ENCODE results near the gene VIT.
"Not testable (repeated sequence)": the region's sequence is repeated elsewhere in the genome, so short reads cannot be mapped to it uniquely, and the experiment has no call there.

The VIT gene

GRCh38 chr2:36819095-36819711 is 122.7 kb downstream of the VIT start:
- Histone ChIP-seq H3K4me3 (ENCODE audit: low read length) (no peak overlapping the region), H3K27me3 (ENCODE audit: insufficient read depth, low read length) (no peaks in the 10 kb centered on the region), H3K9me3 (ENCODE audit: low read length) (no peaks in the 10 kb centered on the region), H3K36me3 (ENCODE audit: insufficient read depth, low read length) (no peaks in the 10 kb centered on the region), H3K4me1 (ENCODE audit: insufficient read depth, low read length) (peaks cover 2% of the 10 kb centered on the region), H2AFZ (ENCODE audit: low read depth, low read length) (no peak overlapping the region)

GRCh38 chr2:36820942-36821605 is 124.6 kb downstream of the VIT start:
- no peaks in the 10 kb centered on the region for H3K27me3 ChIP-seq (ENCODE audit: insufficient read depth, low read length)
- H3K4me1 ChIP-seq (ENCODE audit: insufficient read depth, low read length): peaks cover 5% of the 10 kb centered on the region
- H3K36me3 ChIP-seq (ENCODE audit: insufficient read depth, low read length): no peaks in the 10 kb centered on the region
- no peaks in the 10 kb centered on the region for H3K9me3 ChIP-seq (ENCODE audit: low read length)
- H3K4me3 ChIP-seq (ENCODE audit: low read length): no peak overlapping the region
- H2AFZ ChIP-seq (ENCODE audit: low read depth, low read length): no peak overlapping the region

GRCh38 chr2:36823862-36824261 is 127.4 kb downstream of the VIT start:
- Histone ChIP-seq H3K9me3 (ENCODE audit: low read length) (no peaks in the 10 kb centered on the region), H3K4me1 (ENCODE audit: insufficient read depth, low read length) (peaks cover 5% of the 10 kb centered on the region), H2AFZ (ENCODE audit: low read depth, low read length) (no peak overlapping the region), H3K27me3 (ENCODE audit: insufficient read depth, low read length) (no peaks in the 10 kb centered on the region), H3K36me3 (ENCODE audit: insufficient read depth, low read length) (no peaks in the 10 kb centered on the region), H3K4me3 (ENCODE audit: low read length) (no peak overlapping the region)

GRCh38 chr2:36824273-36824672 is 127.8 kb downstream of the VIT start:
- no peak overlapping the region for H3K4me3 ChIP-seq (ENCODE audit: low read length)
- no peaks in the 10 kb centered on the region for H3K9me3 ChIP-seq (ENCODE audit: low read length)
- no peak overlapping the region for H2AFZ ChIP-seq (ENCODE audit: low read depth, low read length)
- peaks cover 5% of the 10 kb centered on the region for H3K4me1 ChIP-seq (ENCODE audit: insufficient read depth, low read length)
- H3K27me3 ChIP-seq (ENCODE audit: insufficient read depth, low read length): no peaks in the 10 kb centered on the region
- no peaks in the 10 kb centered on the region for H3K36me3 ChIP-seq (ENCODE audit: insufficient read depth, low read length)

GRCh38 chr2:36824683-36825082 is 128.2 kb downstream of the VIT start:
- H3K36me3 ChIP-seq (ENCODE audit: insufficient read depth, low read length); H3K4me3 ChIP-seq (ENCODE audit: low read length); H3K9me3 ChIP-seq (ENCODE audit: low read length); H3K27me3 ChIP-seq (ENCODE audit: insufficient read depth, low read length); H2AFZ ChIP-seq (ENCODE audit: low read depth, low read length); H3K4me1 ChIP-seq (ENCODE audit: insufficient read depth, low read length): not testable (repeated sequence)

- Histone ChIP-seq H3K9me3 (ENCODE audit: low read length) (no peaks in the 10 kb centered on the region), H3K4me3 (ENCODE audit: low read length) (no peak overlapping the region), H3K27me3 (ENCODE audit: insufficient read depth, low read length) (no peaks in the 10 kb centered on the region), H3K4me1 (ENCODE audit: insufficient read depth, low read length) (peaks cover 3% of the 10 kb centered on the region), H2AFZ (ENCODE audit: low read depth, low read length) (no peak overlapping the region), H3K36me3 (ENCODE audit: insufficient read depth, low read length) (no peaks in the 10 kb centered on the region)
Observed at GRCh38 chr2:36831185-36831584, 134.7 kb downstream of the VIT start.

GRCh38 chr2:36834203-36834602 is 137.7 kb downstream of the VIT start:
- Histone ChIP-seq H3K27me3 (ENCODE audit: insufficient read depth, low read length) (no peaks in the 10 kb centered on the region), H3K36me3 (ENCODE audit: insufficient read depth, low read length) (no peaks in the 10 kb centered on the region), H3K4me1 (ENCODE audit: insufficient read depth, low read length) (peaks cover 3% of the 10 kb centered on the region), H2AFZ (ENCODE audit: low read depth, low read length) (no peak overlapping the region), H3K4me3 (ENCODE audit: low read length) (no peak overlapping the region), H3K9me3 (ENCODE audit: low read length) (no peaks in the 10 kb centered on the region)

- H3K9me3 ChIP-seq (ENCODE audit: low read length): no peaks in the 10 kb centered on the region
Observed at GRCh38 chr2:36834731-36835524, 138.4 kb downstream of the VIT start.

GRCh38 chr2:36839976-36840617 is 143.6 kb downstream of the VIT start:
- Histone ChIP-seq H3K4me1 (ENCODE audit: insufficient read depth, low read length) (peaks cover 2% of the 10 kb centered on the region), H3K27me3 (ENCODE audit: insufficient read depth, low read length) (no peaks in the 10 kb centered on the region), H3K36me3 (ENCODE audit: insufficient read depth, low read length) (no peaks in the 10 kb centered on the region), H3K9me3 (ENCODE audit: low read length) (no peaks in the 10 kb centered on the region), H3K4me3 (ENCODE audit: low read length) (no peak overlapping the region), H2AFZ (ENCODE audit: low read depth, low read length) (no peak overlapping the region)

More at GRCh38 chr2:36834731-36835524, 138.4 kb downstream of the VIT start:
- peaks cover 3% of the 10 kb centered on the region for H3K4me1 ChIP-seq (ENCODE audit: insufficient read depth, low read length)
- no peak overlapping the region for H2AFZ ChIP-seq (ENCODE audit: low read depth, low read length)
- H3K36me3 ChIP-seq (ENCODE audit: insufficient read depth, low read length): no peaks in the 10 kb centered on the region
- no peaks in the 10 kb centered on the region for H3K27me3 ChIP-seq (ENCODE audit: insufficient read depth, low read length)
- H3K4me3 ChIP-seq (ENCODE audit: low read length): no peak overlapping the region

GRCh38 chr2:36843838-36844237 is 147.3 kb downstream of the VIT start:
- Histone ChIP-seq H3K4me3 (ENCODE audit: low read length) (no peak overlapping the region), H2AFZ (ENCODE audit: low read depth, low read length) (no peak overlapping the region), H3K36me3 (ENCODE audit: insufficient read depth, low read length) (peaks cover 10% of the 10 kb centered on the region), H3K27me3 (ENCODE audit: insufficient read depth, low read length) (no peaks in the 10 kb centered on the region), H3K9me3 (ENCODE audit: low read length) (no peaks in the 10 kb centered on the region), H3K4me1 (ENCODE audit: insufficient read depth, low read length) (no peaks in the 10 kb centered on the region)

GRCh38 chr2:36849265-36849664 is 152.8 kb downstream of the VIT start:
- H3K27me3 ChIP-seq (ENCODE audit: insufficient read depth, low read length): no peaks in the 10 kb centered on the region
- H3K4me1 ChIP-seq (ENCODE audit: insufficient read depth, low read length): no peaks in the 10 kb centered on the region
- no peak overlapping the region for H3K4me3 ChIP-seq (ENCODE audit: low read length)
- H2AFZ ChIP-seq (ENCODE audit: low read depth, low read length): no peak overlapping the region
- no peaks in the 10 kb centered on the region for H3K9me3 ChIP-seq (ENCODE audit: low read length)
- H3K36me3 ChIP-seq (ENCODE audit: insufficient read depth, low read length): peaks cover 31% of the 10 kb centered on the region

- Histone ChIP-seq H3K36me3 (ENCODE audit: insufficient read depth, low read length) (peaks cover 36% of the 10 kb centered on the region), H3K27me3 (ENCODE audit: insufficient read depth, low read length) (no peaks in the 10 kb centered on the region), H2AFZ (ENCODE audit: low read depth, low read length) (no peak overlapping the region), H3K9me3 (ENCODE audit: low read length) (no peaks in the 10 kb centered on the region), H3K4me1 (ENCODE audit: insufficient read depth, low read length) (peaks cover 1% of the 10 kb centered on the region), H3K4me3 (ENCODE audit: low read length) (no peak overlapping the region)
Observed at GRCh38 chr2:36854241-36854640, 157.7 kb downstream of the VIT start.

- Histone ChIP-seq H3K4me1 (ENCODE audit: insufficient read depth, low read length) (peaks cover 1% of the 10 kb centered on the region), H3K9me3 (ENCODE audit: low read length) (no peaks in the 10 kb centered on the region), H2AFZ (ENCODE audit: low read depth, low read length) (no peak overlapping the region), H3K4me3 (ENCODE audit: low read length) (no peak overlapping the region), H3K36me3 (ENCODE audit: insufficient read depth, low read length) (peaks cover 30% of the 10 kb centered on the region), H3K27me3 (ENCODE audit: insufficient read depth, low read length) (no peaks in the 10 kb centered on the region)
Observed at GRCh38 chr2:36855429-36855828, 158.9 kb downstream of the VIT start.
